Adipose tissue (tissue), 3 donors: ENCODE measurements around the gene FCHSD2. TPM values are rescaled to one million over a fixed set of nuclear protein-coding genes. Genes with fewer than 3 reads are reported as not detected.
"Not testable (repeated sequence)": the region's sequence is repeated elsewhere in the genome, so short reads cannot be mapped to it uniquely, and the experiment has no call there.

Source experiments
- H3K27ac ChIP-seq: one replicate; pipeline ENCODE4 v1.5.1; 2013; ENCODE audit warnings: low read depth, low read length
- WGBS, 3 donors: extraction: QIAGEN DNeasy Blood & Tissue Kit; methylation state at CpG; one replicate each; pipeline ENCODE4 v1.1.7; 2013; 5-methylcytosine and 5-hydroxymethylcytosine counted together
- polyA plus RNA-seq, 3 donors: library from polyadenylated mRNA; stranded (reverse); fragments of 200-250 nt; gene quantifications; one replicate each; pipeline ENCODE4 v1.2.3, GENCODE V29; 2013
- donor health status: healthy with polysubstance abuse.
- donor health status: Bipolar disorder and iron deficiency.
- donor health status: healthy.

Gene FCHSD2
- polyA plus RNA-seq, 3 donors = 4.9 to 17.8 (median 16.3) TPM

GRCh38 chr11:72812604-72812966, 329.5 kb downstream of the FCHSD2 start:
- 37 to 44% (median 38%) methylated on average over 4 of the region's 4 CpGs for WGBS, 3 donors

GRCh38 chr11:72811686-72812085, 330.4 kb downstream of the FCHSD2 start:
- 94 to 97% (median 97%) methylated on average over 10 of the region's 10 CpGs for WGBS, 3 donors
- not testable (repeated sequence) for H3K27ac ChIP-seq

More at GRCh38 chr11:72812604-72812966, 329.5 kb downstream of the FCHSD2 start:
- no peak overlapping the region for H3K27ac ChIP-seq

GRCh38 chr11:72808331-72808798, 333.8 kb downstream of the FCHSD2 start:
- WGBS, 3 donors = 69 to 87% (median 76%) methylated on average over 4 of the region's 4 CpGs
- H3K27ac ChIP-seq = no peak overlapping the region

GRCh38 chr11:72807792-72808191, 334.3 kb downstream of the FCHSD2 start:
- no peak overlapping the region for H3K27ac ChIP-seq
- WGBS, 3 donors = 46 to 79% (median 75%) methylated on average over 2 of the region's 2 CpGs

- H3K27ac ChIP-seq = no peak overlapping the region
- WGBS, 3 donors = 53 to 87% (median 66%) methylated on average over 5 of the region's 5 CpGs
These were observed 335.0 kb downstream of the FCHSD2 start for GRCh38 chr11:72807021-72807693.

- not testable (repeated sequence) for H3K27ac ChIP-seq
- 90 to 100% (median 91%) methylated on average over 1 of the region's 1 CpG for WGBS, 3 donors
These were observed 335.7 kb downstream of the FCHSD2 start for GRCh38 chr11:72806378-72806777.

- WGBS, 3 donors = 62 to 88% (median 65%) methylated on average over 6 of the region's 6 CpGs
- H3K27ac ChIP-seq = no peak overlapping the region
These were observed 336.9 kb downstream of the FCHSD2 start for GRCh38 chr11:72805216-72805615.

GRCh38 chr11:72802822-72803221, 339.3 kb downstream of the FCHSD2 start:
- 85 to 97% (median 89%) methylated on average over 6 of the region's 6 CpGs for WGBS, 3 donors
- no peak overlapping the region for H3K27ac ChIP-seq

GRCh38 chr11:72799441-72799840, 342.7 kb downstream of the FCHSD2 start:
- H3K27ac ChIP-seq = no peak overlapping the region
- 66 to 74% (median 68%) methylated on average over 4 of the region's 4 CpGs for WGBS, 3 donors

- no peak overlapping the region for H3K27ac ChIP-seq
- 74 to 88% (median 81%) methylated on average over 4 of the region's 4 CpGs for WGBS, 3 donors
These were observed 343.8 kb downstream of the FCHSD2 start for GRCh38 chr11:72798361-72798760.

GRCh38 chr11:72793425-72794367, 348.4 kb downstream of the FCHSD2 start, which contains the start of gene STARD10:
TSS of gene STARD10 (minus strand) at chr11:72794047. CDS start at chr11:72781181, 12,866 bp downstream.
- WGBS, 3 donors = 2% methylated on average over 54 to 55 of the region's 55 CpGs
- H3K27ac ChIP-seq = no peak within 1 kb of the TSS

GRCh38 chr11:72793076-72793424, 349.1 kb downstream of the FCHSD2 start:
- WGBS, 3 donors = 42 to 55% (median 48%) methylated on average over 2 of the region's 2 CpGs

GRCh38 chr11:72792437-72793021, 349.6 kb downstream of the FCHSD2 start:
- 91 to 95% (median 94%) methylated on average over 3 of the region's 3 CpGs for WGBS, 3 donors
- no peak overlapping the region for H3K27ac ChIP-seq

More at GRCh38 chr11:72793076-72793424, 349.1 kb downstream of the FCHSD2 start:
- no peak overlapping the region for H3K27ac ChIP-seq

- H3K27ac ChIP-seq = not testable (repeated sequence)
- WGBS, 3 donors = 85 to 91% (median 90%) methylated on average over 7 of the region's 7 CpGs
These were observed 350.9 kb downstream of the FCHSD2 start for GRCh38 chr11:72791228-72791627.

- WGBS, 3 donors = 63 to 79% (median 74%) methylated on average over 10 of the region's 10 CpGs
- H3K27ac ChIP-seq = no peak overlapping the region
These were observed 352.5 kb downstream of the FCHSD2 start for GRCh38 chr11:72789493-72790131.

- 66 to 74% (median 73%) methylated on average over 7 of the region's 7 CpGs for WGBS, 3 donors
- H3K27ac ChIP-seq = no peak overlapping the region
These were observed 353.9 kb downstream of the FCHSD2 start for GRCh38 chr11:72788241-72788640.

- WGBS, 3 donors = 45 to 58% (median 50%) methylated on average over 16 of the region's 16 CpGs
- H3K27ac ChIP-seq = no peak overlapping the region
These were observed 354.7 kb downstream of the FCHSD2 start for GRCh38 chr11:72787216-72788104.
